ENCODE results near the gene BCO2. TPM values are rescaled to one million over a fixed set of nuclear protein-coding genes. Genes with fewer than 3 reads are reported as not detected.
A peak's percentile ranks its signal among the peaks of the same experiment; 100 is the strongest.

Gene BCO2, protein sequence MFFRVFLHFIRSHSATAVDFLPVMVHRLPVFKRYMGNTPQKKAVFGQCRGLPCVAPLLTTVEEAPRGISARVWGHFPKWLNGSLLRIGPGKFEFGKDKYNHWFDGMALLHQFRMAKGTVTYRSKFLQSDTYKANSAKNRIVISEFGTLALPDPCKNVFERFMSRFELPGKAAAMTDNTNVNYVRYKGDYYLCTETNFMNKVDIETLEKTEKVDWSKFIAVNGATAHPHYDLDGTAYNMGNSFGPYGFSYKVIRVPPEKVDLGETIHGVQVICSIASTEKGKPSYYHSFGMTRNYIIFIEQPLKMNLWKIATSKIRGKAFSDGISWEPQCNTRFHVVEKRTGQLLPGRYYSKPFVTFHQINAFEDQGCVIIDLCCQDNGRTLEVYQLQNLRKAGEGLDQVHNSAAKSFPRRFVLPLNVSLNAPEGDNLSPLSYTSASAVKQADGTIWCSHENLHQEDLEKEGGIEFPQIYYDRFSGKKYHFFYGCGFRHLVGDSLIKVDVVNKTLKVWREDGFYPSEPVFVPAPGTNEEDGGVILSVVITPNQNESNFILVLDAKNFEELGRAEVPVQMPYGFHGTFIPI
- 0.31 and 0.44 TPM in 2 replicates for total RNA-seq (2021)
- long read RNA-seq: 0 reads

DNA sequence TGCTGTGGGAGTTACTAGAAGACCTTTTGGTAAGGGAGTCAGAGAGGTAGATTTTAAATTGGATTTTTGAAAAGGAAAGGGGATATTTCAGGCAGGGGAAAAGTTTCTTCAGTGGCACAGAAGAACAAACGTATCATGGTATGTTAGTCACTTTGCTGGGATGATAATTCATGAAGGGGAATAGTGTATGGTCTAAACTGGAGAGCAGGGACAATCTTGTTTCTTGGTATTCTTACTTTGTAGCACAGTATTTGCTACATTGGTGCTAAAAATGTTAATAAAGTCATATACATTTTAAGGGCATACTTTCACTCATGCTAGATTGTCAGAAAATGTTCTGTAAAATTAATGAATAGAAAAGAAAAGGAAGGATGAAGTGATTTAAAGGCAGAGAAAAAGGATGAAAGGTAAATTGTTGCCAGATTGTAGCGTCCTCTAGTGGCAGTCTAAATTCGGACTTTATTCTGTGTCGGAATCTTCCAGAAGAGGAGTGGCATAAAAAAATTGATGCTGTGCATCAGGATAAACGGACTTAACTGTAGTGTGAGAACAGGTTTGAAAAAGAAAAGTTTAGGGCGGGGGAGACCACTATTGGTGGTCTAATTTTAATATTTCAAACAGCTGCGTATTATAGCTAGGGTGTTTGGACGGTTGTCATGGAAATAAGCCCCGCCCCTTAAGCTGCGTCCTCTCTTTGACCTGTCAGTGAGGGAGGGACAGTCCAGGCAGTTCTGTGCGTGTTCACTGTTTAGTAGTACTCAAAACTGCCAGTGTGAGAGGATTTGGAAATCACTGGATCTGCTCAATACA lies at the start of gene BCO2:
Gene BCO2 (plus strand): TSS at position 724 of the 810 bp plus-strand sequence. CDS start 90 bp downstream, outside the sequence.
- peak within 1 kb of the TSS; percentile 31 to 75 for H3K4me3 Mint-ChIP-seq
- H3K14ac ChIP-seq (ENCODE audit: insufficient read depth, low read length): no peak within 1 kb of the TSS
- peak within 1 kb of the TSS; percentile 35 for H3K4me2 ChIP-seq (ENCODE audit: insufficient read depth, insufficient read length, low read length)
- no peaks in the 10 kb centered on the region for H3K79me2 ChIP-seq (ENCODE audit: insufficient read depth, low read length)
- H3K9ac ChIP-seq (ENCODE audit: extremely low read depth, insufficient read length, low read length): no peak within 1 kb of the TSS
- H3K27me3 ChIP-seq (ENCODE audit: insufficient read depth, low read length): no peaks in the 10 kb centered on the region
- no peak within 1 kb of the TSS for H2BK20ac ChIP-seq (ENCODE audit: low read depth, low read length, poor library complexity, severe bottlenecking)
- no peaks in the 10 kb centered on the region for H3K9me3 Mint-ChIP-seq
- H2BK15ac ChIP-seq (ENCODE audit: low read depth, low read length): no peak within 1 kb of the TSS
- H3K23ac ChIP-seq (ENCODE audit: insufficient read length, low read depth, low read length): no peak within 1 kb of the TSS
- H3K27me3 Mint-ChIP-seq (ENCODE audit: low read depth): peaks cover 13% of the 10 kb centered on the region
- no peak within 1 kb of the TSS for H2AFZ ChIP-seq (ENCODE audit: low read length)
- H3K4me1 Mint-ChIP-seq: 0 out of 4 replicates have a peak, but pooled peaks cover 0 to 2% of the 10 kb centered on the region in 2 experiments
- H3K18ac ChIP-seq (ENCODE audit: insufficient read length, low read depth, low read length): no peak within 1 kb of the TSS
- DNase-seq: peak; percentile 67
- no peak within 1 kb of the TSS for H2AK5ac ChIP-seq (ENCODE audit: insufficient read length, low read length)
- H2BK12ac ChIP-seq (ENCODE audit: insufficient read length, low read depth, low read length): no peak within 1 kb of the TSS
- no peak within 1 kb of the TSS for H3T11ph ChIP-seq (ENCODE audit: low read length)
- no peak within 1 kb of the TSS for H3K27ac ChIP-seq (ENCODE audit: insufficient read length, low read depth, low read length)
- H4K91ac ChIP-seq (ENCODE audit: insufficient read length, low read depth, low read length): no peak within 1 kb of the TSS
- H4K5ac ChIP-seq (ENCODE audit: insufficient read length, low read depth, low read length): no peak within 1 kb of the TSS
- no peaks in the 10 kb centered on the region for H4K20me1 ChIP-seq (ENCODE audit: control insufficient read depth, insufficient read depth, insufficient read length)
- H4K8ac ChIP-seq (replicated peaks; ENCODE audit: insufficient read length, low read depth, low read length): no peak within 1 kb of the TSS
- H3K27ac Mint-ChIP-seq: peak within 1 kb of the TSS in 1 of 3 experiments; percentile 78; a peak in 2 of 7 replicates
- H3K23me2 ChIP-seq (ENCODE audit: insufficient read length, low read depth, low read length, poor library complexity, severe bottlenecking): no peaks in the 10 kb centered on the region
- H2BK120ac ChIP-seq (ENCODE audit: low read depth, low read length, poor library complexity, severe bottlenecking): no peak within 1 kb of the TSS
- no peaks in the 10 kb centered on the region for H3K36me3 Mint-ChIP-seq (ENCODE audit: insufficient read depth in 1 of 3, low read depth in 3 of 3)
- H3K56ac ChIP-seq (ENCODE audit: insufficient read length, low read depth, low read length): no peak within 1 kb of the TSS
- TF ChIP-seq, protein P1, sequence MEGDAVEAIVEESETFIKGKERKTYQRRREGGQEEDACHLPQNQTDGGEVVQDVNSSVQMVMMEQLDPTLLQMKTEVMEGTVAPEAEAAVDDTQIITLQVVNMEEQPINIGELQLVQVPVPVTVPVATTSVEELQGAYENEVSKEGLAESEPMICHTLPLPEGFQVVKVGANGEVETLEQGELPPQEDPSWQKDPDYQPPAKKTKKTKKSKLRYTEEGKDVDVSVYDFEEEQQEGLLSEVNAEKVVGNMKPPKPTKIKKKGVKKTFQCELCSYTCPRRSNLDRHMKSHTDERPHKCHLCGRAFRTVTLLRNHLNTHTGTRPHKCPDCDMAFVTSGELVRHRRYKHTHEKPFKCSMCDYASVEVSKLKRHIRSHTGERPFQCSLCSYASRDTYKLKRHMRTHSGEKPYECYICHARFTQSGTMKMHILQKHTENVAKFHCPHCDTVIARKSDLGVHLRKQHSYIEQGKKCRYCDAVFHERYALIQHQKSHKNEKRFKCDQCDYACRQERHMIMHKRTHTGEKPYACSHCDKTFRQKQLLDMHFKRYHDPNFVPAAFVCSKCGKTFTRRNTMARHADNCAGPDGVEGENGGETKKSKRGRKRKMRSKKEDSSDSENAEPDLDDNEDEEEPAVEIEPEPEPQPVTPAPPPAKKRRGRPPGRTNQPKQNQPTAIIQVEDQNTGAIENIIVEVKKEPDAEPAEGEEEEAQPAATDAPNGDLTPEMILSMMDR (conservative IDR thresholded peaks at IDR 0.05): peak; percentile 96
- WGBS (ENCODE audit: extremely low coverage, insufficient read length, low lambda C conversion rate): no CpG with 5 or more reads among the region's 11 CpGs
- H2BK5ac ChIP-seq (ENCODE audit: insufficient read length, low read length): no peak within 1 kb of the TSS
- H3K4me1 ChIP-seq (ENCODE audit: insufficient read depth, low read length): no peaks in the 10 kb centered on the region
- H3K9me3 ChIP-seq (ENCODE audit: control insufficient read depth, low read depth, low read length): no peaks in the 10 kb centered on the region
- H3K4ac ChIP-seq (ENCODE audit: low read depth, low read length): no peak within 1 kb of the TSS
- no peaks in the 10 kb centered on the region for H3K79me1 ChIP-seq (ENCODE audit: insufficient read depth, low read depth, low read length, poor library complexity, severe bottlenecking)
